ENCODE measurements around the gene SAMD13. TPM values are rescaled to one million over a fixed set of nuclear protein-coding genes. Genes with fewer than 3 reads are reported as not detected.

The SAMD13 gene
- total and polyA plus RNA-seq, 2 of the 8 experiments (the other 6 are each of a cell fraction or from before 2014, with no cell fraction given), result 0.86 to 2.3 TPM

- Histone ChIP-seq H4K5ac (ENCODE audit: insufficient read length, low read depth, low read length) (no peak within 1 kb of the TSS), H2AFZ (ENCODE audit: low read length) (peak within 1 kb of the TSS; percentile 78)
- CTCF ChIA-PET (ENCODE audit: partially characterized antibody), result interaction anchor here (1.0 to 1.4 kb wide), 4 partner anchors 13 to 494 kb away, joined by 3 to 4 read pairs (median 4); no protein-coding TSS in a partner anchor
- TF ChIP-seq USF2 (IDR thresholded peaks at IDR 0.05; ENCODE audit: low read length), result no peak
- no peak for TF ChIP-seq POU5F1 (IDR thresholded peaks at IDR 0.05; ENCODE audit: low read depth, low read length)
- TF ChIP-seq TAF1 (IDR thresholded peaks at IDR 0.05; ENCODE audit: low read depth, low read length), result no peak
Observed at GRCh38 chr1:84398175-84399155, 97.0 kb downstream of the SAMD13 start, which contains the start of gene DNASE2B. DNASE2B (plus strand) TSS chr1:84398484; CDS start chr1:84398565, 81 bp downstream.

More at GRCh38 chr1:84398175-84399155, 97.0 kb downstream of the SAMD13 start, which contains the start of gene DNASE2B:
- no peaks in the 10 kb centered on the region for H3K23me2 ChIP-seq (ENCODE audit: low read depth, low read length)
- H2BK15ac ChIP-seq (ENCODE audit: low read length), result no peak within 1 kb of the TSS
- H2BK12ac ChIP-seq (ENCODE audit: low read depth, low read length), result no peak within 1 kb of the TSS
- no peak within 1 kb of the TSS for H3K27ac ChIP-seq (ENCODE audit: low read depth, low read length)
- no peak within 1 kb of the TSS for H3K23ac ChIP-seq (ENCODE audit: insufficient read length)
- no peaks in the 10 kb centered on the region for H3K79me1 ChIP-seq (ENCODE audit: low read depth, low read length)
- DNase-seq (ENCODE audit: low read depth in 1 of 2, low spot score in 2 of 2), result no peak
- no peaks in the 10 kb centered on the region; a peak in 1 of 7 replicates for H3K4me1 ChIP-seq (replicated peaks in 1 of 4; ENCODE audit: control insufficient read depth in 3 of 4, insufficient read depth in 4 of 4, low read length in 3 of 4)
- no peak within 1 kb of the TSS for H3K56ac ChIP-seq (replicated peaks; ENCODE audit: insufficient read length, low read depth, low read length)
- H3K4me2 ChIP-seq (ENCODE audit: insufficient read depth in 1 of 2, low read depth in 2 of 2, low read length in 2 of 2), result no peak within 1 kb of the TSS
- H4K8ac ChIP-seq (ENCODE audit: extremely low read depth, insufficient read depth, low read length), result no peak within 1 kb of the TSS
- no peaks in the 10 kb centered on the region for H3K9me3 ChIP-seq (ENCODE audit: insufficient read depth in 2 of 2, low read depth in 1 of 2, low read length in 1 of 2)
- no peak within 1 kb of the TSS for H2BK20ac ChIP-seq (ENCODE audit: low read length)
- H2BK120ac ChIP-seq (replicated peaks; ENCODE audit: low read depth, low read length), result no peak within 1 kb of the TSS
- H3K36me3 ChIP-seq (ENCODE audit: control insufficient read depth in 2 of 4, insufficient read depth in 4 of 4, low read length in 3 of 4), result no peaks in the 10 kb centered on the region
- WGBS, 2 experiments (ENCODE audit: extremely low coverage in 1 of 2, insufficient coverage in 1 of 2, insufficient read length in 1 of 2, insufficient replicate concordance in 2 of 2, low coverage in 1 of 2, low lambda C conversion rate in 2 of 2, missing lambda C conversion rate in 1 of 2), result 84% methylated on average over 11 of the region's 11 CpGs; no CpG with 5 or more reads in 1 of the 2 experiments
- no peak within 1 kb of the TSS for H3K14ac ChIP-seq (ENCODE audit: insufficient read length)
- no peak within 1 kb of the TSS for H3K9ac ChIP-seq (replicated peaks in 1 of 4; ENCODE audit: extremely low read depth in 1 of 4, low read depth in 3 of 4, low read length in 3 of 4)
- POLR2A ChIA-PET (ENCODE audit: partially characterized antibody), result no interaction called here
- no peak within 1 kb of the TSS for H4K91ac ChIP-seq (replicated peaks; ENCODE audit: insufficient read length, low read length)
- no peak within 1 kb of the TSS for H3K4ac ChIP-seq (replicated peaks; ENCODE audit: insufficient read length, low read depth, low read length)
- FAIRE-seq, result no peak
- H2BK5ac ChIP-seq (ENCODE audit: low read depth, low read length), result no peak within 1 kb of the TSS
- H2AK5ac ChIP-seq (ENCODE audit: low read depth, low read length), result no peak within 1 kb of the TSS
- H3K18ac ChIP-seq (ENCODE audit: extremely low read depth, low read length), result no peak within 1 kb of the TSS
- no peak within 1 kb of the TSS for H3K4me3 ChIP-seq (ENCODE audit: extremely low read depth in 1 of 4, insufficient read depth in 2 of 4, low read depth in 3 of 4, low read length in 4 of 4)
- H4K20me1 ChIP-seq (replicated peaks in 1 of 2; ENCODE audit: control insufficient read depth in 1 of 2, insufficient read depth in 2 of 2, low read length in 2 of 2), result no peaks in the 10 kb centered on the region
- no peaks in the 10 kb centered on the region for H3K27me3 ChIP-seq (replicated peaks in 1 of 4; ENCODE audit: control insufficient read depth in 3 of 4, extremely low read depth in 1 of 4, insufficient read depth in 3 of 4, low read length in 3 of 4)
- no peaks in the 10 kb centered on the region for H3K79me2 ChIP-seq (ENCODE audit: control insufficient read depth in 1 of 2, insufficient read depth in 2 of 2, low read length in 2 of 2)
